Endothelial cell of hepatic sinusoid (primary cell): ENCODE measurements around the gene SLC25A21.
"Not testable (repeated sequence)": the region's sequence is repeated elsewhere in the genome, so short reads cannot be mapped to it uniquely, and the experiment has no call there.

Experiments
- in situ Hi-C: cut with HindIII; loops from 2 replicates; pipeline ENCODE4 v1.10.0; 2017; ENCODE audit warnings: low sequenced_read_pairs

SLC25A21 gene

DNA sequence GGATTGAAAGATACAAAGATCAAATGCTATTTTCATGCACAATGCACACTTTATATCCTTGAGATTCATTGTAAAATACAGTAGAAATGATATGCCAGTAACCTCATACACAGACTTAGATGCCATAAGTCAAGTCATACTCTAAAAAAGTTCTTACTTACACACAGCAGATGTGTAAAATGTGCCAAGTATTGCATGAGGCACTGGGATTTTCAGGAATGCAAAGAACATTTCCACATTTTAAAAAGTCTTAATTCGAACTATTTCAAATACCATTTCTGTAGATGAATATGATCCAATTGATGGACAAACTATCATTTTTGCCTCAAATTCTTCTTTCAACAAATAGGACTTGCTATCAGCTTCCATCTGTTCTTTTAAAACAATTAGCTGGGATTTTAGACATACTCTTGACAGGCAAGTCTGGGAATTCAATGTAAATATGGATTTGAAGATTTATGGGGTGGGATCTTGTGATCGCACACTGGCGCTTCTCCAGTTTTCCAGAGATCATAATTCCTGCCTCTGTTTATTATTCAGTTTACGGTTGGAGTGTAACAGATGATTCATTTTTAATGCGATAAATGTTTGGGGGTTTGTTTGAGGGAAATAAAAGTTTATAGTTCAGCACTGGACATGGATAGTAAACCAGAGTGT, 326.9 kb downstream of the SLC25A21 start:
- in situ Hi-C loops: no loop called here

DNA sequence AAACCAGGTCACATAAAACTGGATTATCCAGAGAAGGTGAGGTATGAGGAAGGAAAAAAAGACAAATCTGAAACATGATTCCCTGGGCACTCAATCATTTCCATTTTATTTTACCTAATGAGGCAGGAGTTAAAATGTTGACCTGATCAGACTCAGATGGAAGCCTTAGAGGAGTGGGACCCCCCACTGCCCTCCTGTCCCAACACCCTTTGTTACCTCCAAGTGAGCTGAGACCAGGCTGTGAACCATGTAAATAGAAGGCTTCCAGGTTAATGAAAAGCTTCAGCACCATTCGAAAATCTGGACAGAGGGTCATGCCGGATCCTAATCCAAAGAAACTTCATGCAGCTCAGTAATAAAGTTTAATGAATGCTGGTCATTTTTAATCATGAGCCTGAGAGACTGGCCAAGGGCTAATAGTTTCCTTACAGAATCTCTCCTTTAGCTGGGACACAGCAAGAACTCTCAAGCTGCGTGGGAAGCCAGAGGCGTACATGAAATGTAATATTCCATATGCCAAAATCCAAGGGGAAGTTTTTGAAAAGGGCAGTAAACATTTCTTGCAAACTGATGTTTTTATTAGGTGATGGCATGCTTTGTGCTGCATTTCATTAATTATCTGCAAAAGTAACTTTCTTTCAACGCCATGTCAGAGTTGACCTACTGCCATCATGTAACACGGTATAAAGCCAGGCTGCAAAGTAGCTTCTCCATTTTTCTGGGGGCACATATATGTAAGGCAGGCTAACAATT, 327.8 kb downstream of the SLC25A21 start:
- in situ Hi-C loops: no loop called here

DNA sequence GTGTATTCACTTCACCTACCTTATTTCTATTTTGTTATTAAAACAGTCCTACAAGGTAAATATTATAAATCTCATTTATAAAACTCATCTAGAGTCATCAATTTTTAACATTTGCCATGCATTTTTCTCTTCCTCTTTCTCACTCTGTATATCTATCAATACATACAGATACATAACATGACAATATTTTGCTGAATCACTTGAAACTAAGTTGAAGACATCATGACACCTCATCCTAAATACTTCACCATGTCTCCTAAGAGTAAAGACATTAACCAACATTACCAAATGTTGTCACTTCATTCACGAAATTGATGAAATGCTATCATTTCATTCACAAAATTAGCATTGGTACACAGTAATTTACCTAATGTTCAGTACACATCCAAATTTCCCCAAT, 329.0 kb downstream of the SLC25A21 start:
- in situ Hi-C loops: no loop called here

DNA sequence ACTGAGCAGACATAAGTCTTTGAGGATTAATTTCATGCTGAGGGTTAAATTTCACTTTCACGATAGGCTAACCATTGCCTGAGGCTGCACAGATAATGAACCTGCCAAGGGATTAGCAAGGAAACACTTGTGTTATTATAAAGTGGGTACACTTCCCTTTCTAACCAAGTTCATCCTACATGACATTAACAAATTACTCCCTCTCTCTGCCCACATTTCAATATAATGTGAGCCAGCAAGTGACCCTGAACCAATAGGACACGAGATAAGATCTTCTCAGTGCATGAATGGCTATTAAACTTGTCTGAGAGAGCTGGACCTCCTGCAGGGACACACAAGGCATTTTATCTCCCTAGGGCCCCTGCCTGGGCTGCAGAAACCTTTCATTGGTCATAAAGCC, 337.3 kb downstream of the SLC25A21 start:
- in situ Hi-C loops: no loop called here

DNA sequence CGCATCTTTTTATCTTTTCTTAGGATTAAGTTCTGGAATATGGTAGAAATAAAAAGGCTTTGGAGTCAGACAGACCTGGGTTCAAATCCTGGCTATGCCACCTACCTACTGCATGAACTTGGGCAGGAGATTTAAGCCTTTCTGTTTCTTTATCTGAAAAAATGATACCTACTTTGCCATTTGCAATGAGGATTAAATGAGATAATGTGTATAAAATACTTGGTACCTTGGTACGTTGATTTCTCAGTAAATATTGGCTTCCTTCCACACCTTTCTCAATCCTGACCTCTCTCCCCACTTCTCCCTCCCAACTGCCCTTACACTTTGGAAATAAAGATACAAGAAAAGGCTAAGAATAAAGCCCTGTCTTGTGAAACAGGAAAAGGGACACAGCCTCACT, 338.1 kb downstream of the SLC25A21 start:
- in situ Hi-C loops: no loop called here

DNA sequence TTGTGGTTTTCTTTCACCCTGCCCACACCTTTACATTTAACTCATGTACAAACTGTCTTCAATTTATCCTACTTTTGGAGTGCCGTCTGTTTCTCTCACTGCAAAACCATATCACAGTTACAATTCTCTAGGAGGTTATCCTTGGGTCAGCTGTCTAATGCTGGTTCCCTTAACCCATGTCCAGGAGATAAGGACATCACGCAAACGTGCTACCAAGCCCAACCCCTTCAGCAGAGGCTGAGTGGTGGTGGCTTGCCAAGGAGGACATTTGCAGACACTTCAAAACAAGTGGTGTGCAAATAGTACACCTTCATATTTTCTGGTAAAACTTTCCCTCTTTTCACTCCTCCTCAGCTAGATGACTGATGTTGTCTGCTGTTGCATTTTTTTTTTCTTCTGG, 342.9 kb downstream of the SLC25A21 start:
- in situ Hi-C loops: no loop called here

DNA sequence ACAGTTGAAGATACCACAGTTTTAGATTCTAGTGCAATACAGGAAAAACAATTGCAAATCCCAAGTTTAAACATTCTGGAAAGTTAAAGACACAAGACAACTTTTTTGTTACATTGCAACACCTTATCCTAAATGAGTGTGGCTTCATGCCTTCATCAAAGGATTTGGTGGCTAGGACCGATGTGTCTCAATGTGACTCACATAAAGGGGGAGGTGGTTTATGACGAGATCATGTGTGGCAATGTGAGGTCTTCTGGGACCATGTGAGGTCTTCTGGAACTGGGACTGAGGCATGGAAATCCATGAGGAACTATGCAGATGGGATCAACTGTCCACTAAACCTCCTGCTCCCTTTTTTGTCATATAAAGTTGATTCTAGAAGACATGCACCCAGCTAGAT, 344.5 kb downstream of the SLC25A21 start:
- in situ Hi-C loops: no loop called here

DNA sequence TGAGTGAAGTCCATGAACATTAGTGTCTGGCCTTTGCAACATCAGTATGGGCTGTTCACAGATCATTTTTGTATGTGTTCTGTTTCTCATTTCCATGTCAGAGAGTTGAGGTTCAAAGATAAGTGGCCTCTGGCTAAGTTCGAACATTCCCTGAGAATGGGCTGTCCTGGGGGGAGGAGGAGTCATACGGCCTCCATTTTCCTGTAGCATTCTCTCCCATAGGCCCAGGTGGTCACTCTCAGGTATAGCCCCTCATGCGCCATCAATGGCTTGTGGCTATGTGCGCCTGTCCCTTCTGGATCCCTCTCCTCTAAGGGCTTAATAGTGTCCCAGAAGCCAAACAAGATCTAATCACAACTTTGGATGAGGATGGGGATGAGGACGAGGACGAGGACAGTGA, 345.8 kb downstream of the SLC25A21 start:
- in situ Hi-C loops: no loop called here

DNA sequence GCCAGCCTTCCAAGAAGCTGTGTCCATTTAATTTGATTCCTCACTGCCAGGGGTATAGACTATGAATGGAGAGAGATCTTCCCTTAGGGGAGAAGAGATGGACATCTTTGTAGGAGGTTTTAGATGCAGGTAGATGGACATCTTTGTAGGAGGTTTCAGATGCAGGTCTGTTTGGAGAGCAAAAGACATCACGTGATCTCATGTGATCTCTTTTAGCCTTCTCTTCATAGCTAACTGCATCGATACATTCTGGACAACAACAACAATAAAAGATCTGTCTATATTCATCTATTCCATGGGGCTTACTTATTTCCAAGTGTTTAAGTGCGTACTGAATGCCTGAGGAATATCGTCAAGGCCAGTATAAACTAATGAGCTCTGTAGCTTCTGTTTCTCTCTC, 347.6 kb downstream of the SLC25A21 start:
- in situ Hi-C loops: no loop called here

DNA sequence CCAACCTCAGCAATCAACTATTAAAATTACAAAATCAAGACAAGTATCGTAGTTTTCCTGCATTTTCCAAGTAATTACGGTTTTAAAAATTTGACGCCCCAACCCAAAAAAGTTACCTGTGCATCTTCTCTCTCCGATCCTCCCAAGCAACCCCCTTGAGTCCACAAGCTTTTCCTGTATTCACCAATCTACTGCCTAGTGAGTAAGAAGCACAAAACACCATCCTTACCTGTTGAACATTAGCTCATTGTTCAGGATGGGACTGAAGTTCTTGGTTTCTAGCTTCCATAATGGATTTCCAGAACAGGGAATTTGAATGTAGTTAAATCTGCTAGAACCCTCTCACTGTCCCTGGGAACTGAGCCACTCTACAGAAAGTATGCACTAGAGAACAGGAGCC, 348.8 kb downstream of the SLC25A21 start:
- in situ Hi-C loops: no loop called here

DNA sequence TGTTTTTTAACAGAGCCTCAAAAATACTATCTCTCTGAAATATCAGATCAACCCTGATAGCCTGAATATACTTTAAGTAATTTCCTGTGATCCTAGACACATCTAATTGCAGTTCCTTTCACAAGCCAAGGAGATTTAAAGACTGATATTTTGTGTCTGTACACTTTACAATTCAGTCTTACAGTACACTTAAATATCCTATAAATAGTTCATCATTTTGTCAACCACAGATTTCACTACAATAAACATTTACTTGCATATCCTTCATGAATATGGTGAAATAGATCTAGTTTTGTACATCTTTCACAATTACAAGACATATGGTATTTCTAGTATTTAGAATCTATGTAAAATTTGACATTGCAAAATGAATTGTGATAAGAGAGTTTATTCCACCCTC, 349.7 kb downstream of the SLC25A21 start:
- in situ Hi-C loops: no loop called here

DNA sequence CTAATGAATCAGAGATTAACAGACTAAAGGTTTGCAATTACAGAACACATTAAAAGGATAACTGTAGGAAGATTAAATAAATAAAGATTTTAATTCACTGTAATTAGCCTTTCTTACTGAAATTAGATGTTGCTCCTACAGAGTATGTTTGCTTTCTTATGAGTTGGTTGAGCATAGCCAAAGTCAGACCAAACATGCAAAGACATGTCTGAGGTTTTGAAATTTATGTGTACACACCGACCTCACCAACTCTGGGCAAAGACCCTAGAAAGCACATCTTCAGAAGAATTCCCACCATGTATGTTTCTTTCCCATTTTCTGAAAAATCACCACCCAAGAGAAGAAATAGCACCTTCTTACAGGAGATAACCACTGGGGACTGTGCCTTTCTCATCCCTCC, 351.5 kb downstream of the SLC25A21 start:
- in situ Hi-C loops: no loop called here

DNA sequence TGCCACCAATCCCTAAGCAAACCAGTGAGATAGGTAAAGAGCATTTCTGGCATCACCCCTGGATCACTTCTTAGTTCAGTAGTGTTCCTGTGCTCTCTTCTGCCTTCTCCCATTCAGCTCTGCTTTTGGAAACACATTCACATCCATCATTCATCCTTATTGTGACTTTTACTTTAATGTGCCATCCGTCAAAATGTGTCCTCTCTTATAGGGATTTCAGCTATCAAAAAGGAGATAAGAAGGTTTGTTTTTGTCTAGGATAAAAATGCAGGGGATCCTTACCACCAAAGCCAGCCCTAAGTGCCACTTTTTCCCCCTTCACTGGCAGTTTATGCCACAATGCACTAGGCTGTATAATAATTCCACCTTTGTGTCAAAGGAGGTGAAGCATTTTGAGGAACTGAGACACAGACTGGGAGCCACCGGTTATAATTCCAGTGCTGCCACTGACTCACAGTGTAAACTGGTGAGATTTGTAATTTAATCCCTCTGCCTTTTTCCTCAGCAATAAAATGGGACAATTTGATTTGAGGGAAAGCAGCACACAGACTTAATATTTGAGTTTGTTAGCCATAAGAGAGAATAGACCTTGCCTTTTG, 352.2 kb downstream of the SLC25A21 start:
- in situ Hi-C loops: no loop called here

DNA sequence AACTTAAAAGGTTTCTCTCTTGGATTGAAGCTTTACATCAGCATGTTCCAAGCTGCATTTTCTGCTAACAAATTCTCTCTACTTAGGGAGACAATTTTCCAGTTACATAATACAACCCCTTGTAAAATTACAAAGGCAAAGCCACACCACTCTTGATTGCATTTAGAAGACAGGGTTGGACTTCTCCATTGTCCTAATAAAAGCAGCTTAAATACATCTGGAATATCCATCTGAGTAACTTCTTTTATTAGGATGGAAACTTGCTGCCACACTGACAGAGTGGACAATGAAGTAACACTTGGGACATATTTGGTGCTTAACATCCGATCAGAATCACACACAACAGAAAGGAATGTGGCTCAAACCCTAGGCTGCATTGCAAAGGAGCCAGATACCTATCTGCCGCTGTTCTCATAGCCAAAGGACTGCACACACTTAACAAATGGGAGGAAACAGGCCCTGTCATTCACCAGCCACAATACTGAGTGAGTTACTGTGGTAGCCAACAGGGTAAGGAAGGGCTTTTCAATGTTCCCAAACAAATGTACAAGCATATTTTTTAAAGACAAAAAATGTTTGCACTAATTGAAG, 353.5 kb downstream of the SLC25A21 start:
- in situ Hi-C loops: no loop called here

DNA sequence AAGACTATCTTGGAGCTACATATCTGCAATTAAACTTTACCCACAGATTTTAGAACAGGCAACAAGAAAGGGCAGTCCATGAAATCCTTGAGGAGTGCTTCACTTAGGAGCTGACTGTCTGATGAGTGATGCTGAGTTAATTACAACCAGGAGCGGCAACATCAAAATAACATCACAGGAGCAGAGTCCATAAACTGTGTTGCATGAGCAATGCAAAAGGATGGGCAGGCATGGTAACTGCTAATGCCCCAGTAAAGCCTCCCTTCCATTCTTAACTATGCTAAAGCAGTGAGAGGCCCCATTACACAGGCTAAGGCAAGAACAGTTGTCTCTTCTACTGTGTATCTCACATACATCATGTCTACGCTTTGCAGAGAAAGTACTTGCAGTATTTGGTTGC, 354.2 kb downstream of the SLC25A21 start:
- in situ Hi-C loops: no loop called here

DNA sequence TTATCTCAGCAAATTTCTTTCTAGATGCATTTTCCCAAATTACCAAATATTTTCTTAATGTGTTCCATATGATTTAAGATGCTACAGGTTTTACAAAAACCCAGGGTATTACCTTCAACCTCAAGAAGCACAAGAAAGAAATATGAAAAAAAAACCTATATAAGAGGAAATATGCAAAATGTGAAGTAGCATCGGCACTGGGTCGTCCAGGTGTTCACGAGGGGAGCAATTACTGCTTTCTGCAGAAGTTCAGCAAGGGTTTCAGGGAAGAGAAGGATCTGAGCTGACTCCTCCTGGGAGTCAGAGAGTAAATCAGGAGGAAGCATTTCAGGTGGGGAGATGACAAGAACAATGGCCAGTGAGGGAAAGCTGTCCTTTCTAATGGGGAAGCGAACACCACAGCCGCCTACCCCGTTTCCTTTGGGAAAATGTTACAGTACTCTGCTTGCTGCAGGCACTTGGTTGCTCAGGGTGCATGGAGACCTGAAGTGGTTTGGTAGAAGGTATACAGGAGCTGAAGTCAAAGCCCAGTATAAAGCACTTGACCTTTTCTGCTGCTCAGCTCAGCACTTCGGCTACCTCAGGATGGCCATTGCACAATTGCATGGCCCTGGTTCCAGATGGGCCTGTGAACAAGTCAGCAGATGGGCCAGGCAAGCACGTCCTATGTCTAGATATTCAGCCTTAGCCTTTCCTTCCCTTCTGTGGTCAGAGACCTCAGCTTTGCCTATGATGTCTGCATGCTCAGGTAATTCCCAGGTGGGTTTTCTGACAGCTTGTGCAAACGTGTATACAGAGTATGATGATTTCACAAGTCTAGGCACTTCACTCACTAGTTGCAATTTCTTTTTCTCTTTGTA, 355.1 kb downstream of the SLC25A21 start:
- in situ Hi-C loops: no loop called here

DNA sequence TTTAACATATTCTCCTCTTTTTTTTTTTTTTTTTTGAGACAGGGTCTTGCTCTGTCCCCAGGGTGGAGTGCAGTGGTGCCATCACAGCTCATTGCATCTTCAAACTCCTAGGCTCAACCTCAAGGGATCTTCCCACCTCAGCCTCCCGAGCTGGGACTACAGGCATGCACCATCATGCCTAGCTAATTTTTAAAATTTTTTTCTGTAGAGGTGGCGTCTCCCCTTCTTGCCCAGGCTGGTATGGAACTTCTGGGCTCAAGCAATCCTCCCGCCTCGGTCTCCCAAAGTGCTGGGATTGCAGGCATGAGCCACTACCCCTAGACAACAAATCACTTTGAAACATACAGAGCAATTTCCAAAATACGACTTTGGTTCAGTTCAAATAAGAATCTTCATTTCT, 355.9 kb downstream of the SLC25A21 start:
- in situ Hi-C loops: no loop called here

DNA sequence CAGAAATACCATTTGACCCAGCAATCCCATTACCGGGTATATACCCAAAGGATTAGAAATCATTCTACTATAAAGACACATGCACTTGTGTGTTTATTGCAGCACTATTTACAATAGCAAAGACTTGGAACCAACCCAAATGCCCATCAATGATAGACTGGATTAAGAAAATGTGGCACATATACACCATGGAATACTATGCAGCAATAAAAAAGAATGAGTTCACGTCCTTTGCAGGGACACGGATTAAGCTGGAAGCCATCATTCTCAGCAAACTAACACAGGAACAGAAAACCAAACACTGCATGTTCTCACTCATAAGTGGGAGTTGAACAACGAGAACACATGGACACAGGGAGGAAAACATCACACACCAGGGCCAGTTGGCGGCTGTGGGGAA, 357.6 kb downstream of the SLC25A21 start:
- in situ Hi-C loops: not testable (repeated sequence)

DNA sequence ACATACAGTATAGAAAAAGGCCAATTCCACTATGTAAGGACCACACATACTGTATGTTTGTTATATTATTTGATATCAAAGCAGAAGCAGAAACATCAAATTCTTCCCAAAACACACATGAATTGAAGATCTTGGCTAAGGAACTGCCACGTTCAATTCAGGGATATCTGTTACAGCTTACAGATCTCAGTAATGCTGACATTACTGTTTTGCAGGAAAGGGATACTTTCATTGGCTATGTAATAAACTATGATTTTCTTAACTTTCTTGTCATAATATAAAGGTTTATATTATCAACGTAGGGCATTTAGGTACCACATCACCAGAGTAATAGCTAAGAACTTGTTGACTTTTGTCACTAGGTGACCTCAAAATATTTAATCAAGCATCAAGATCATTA, 362.2 kb downstream of the SLC25A21 start:
- in situ Hi-C loops: no loop called here

DNA sequence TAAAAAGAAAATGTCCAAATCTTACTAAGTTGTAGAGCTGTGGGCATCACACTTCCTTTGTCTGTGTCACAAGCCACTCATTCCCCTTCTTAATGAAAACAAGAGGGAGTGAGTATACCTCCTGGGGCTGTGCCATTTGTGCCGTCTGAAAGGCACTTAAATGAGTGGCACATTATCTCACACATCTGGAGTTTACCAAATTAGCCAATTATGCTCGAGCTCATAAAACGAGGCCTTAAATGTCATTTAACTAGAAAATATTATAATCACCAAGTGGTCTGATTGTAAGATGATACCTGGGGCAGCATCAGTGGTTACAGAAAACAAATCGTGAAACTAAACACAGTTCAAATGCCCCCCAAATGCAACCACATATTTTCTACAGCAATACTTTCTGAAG, 364.7 kb downstream of the SLC25A21 start:
- in situ Hi-C loops: no loop called here

DNA sequence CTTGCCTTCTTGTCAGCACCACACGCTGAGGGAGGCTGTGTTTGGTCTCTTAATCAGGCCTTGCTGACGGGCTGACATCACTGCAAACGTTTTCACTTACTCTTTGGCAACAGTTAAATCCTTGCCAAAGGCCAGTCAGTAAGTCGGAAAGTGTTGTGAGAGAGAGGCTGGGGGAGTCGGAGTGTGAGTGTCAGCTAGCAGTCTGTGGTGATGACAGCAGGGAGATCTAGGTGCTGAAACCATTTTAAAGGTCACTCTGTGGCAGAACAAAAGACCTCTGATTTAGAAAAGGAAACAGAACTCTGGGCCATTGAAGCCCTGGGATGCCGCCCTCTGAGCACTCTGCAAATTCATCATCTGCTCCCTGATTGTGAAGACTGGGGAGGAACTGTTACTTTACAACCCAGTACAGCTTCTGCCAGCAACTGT, 367.3 kb downstream of the SLC25A21 start:
- in situ Hi-C loops: no loop called here
